Measurements from ENCODE around the gene CENPN.

Gene CENPN

DNA sequence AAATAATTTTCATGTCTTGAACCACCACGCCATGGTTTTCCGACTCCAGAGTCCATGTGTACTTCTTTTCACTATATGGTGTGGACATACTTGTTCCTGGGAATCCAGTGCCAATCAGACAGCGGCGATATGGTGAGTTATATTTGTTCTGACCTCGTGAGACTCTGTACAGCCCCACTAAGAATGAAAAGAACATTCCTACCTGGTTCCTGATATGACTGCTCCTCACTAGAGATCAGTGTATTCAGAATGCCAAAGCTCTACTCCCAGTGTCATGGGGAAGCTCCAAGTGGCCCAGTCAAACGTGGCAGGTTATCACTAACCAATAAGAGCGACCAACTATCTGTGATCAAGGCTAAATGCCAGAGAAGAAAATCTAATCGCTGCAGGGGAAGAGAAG is 64.0 kb downstream of the CENPN start:
- H3K4me1 Mint-ChIP-seq (ENCODE audit: low read depth), result no peaks in the 10 kb centered on the region
- H3K27ac Mint-ChIP-seq, result no peak overlapping the region
- H3K4me3 Mint-ChIP-seq, result no peak overlapping the region
- no peaks in the 10 kb centered on the region for H3K27me3 Mint-ChIP-seq
- no peaks in the 10 kb centered on the region for H3K9me3 Mint-ChIP-seq
- H3K36me3 Mint-ChIP-seq (ENCODE audit: low read depth), result no peaks in the 10 kb centered on the region

GRCh38 chr16:81071805-81072204 is 64.8 kb downstream of the CENPN start:
- H3K4me3 Mint-ChIP-seq, result no peak overlapping the region
- no peaks in the 10 kb centered on the region for H3K9me3 Mint-ChIP-seq
- H3K27ac Mint-ChIP-seq, result no peak overlapping the region
- no peaks in the 10 kb centered on the region for H3K36me3 Mint-ChIP-seq (ENCODE audit: low read depth)
- no peaks in the 10 kb centered on the region for H3K27me3 Mint-ChIP-seq
- H3K4me1 Mint-ChIP-seq (ENCODE audit: low read depth), result no peaks in the 10 kb centered on the region

GRCh38 chr16:81073560-81074330 is 66.7 kb downstream of the CENPN start:
- Mint-ChIP-seq H3K4me1 (ENCODE audit: low read depth) (no peaks in the 10 kb centered on the region), H3K4me3 (no peak overlapping the region), H3K27ac (no peak overlapping the region), H3K27me3 (no peaks in the 10 kb centered on the region), H3K36me3 (ENCODE audit: low read depth) (no peaks in the 10 kb centered on the region), H3K9me3 (no peaks in the 10 kb centered on the region)

- Mint-ChIP-seq H3K4me1 (ENCODE audit: low read depth) (no peaks in the 10 kb centered on the region), H3K4me3 (no peak overlapping the region), H3K27me3 (no peaks in the 10 kb centered on the region), H3K27ac (no peak overlapping the region), H3K9me3 (no peaks in the 10 kb centered on the region), H3K36me3 (ENCODE audit: low read depth) (no peaks in the 10 kb centered on the region)
Measured at GRCh38 chr16:81076566-81077075, 69.6 kb downstream of the CENPN start.

DNA sequence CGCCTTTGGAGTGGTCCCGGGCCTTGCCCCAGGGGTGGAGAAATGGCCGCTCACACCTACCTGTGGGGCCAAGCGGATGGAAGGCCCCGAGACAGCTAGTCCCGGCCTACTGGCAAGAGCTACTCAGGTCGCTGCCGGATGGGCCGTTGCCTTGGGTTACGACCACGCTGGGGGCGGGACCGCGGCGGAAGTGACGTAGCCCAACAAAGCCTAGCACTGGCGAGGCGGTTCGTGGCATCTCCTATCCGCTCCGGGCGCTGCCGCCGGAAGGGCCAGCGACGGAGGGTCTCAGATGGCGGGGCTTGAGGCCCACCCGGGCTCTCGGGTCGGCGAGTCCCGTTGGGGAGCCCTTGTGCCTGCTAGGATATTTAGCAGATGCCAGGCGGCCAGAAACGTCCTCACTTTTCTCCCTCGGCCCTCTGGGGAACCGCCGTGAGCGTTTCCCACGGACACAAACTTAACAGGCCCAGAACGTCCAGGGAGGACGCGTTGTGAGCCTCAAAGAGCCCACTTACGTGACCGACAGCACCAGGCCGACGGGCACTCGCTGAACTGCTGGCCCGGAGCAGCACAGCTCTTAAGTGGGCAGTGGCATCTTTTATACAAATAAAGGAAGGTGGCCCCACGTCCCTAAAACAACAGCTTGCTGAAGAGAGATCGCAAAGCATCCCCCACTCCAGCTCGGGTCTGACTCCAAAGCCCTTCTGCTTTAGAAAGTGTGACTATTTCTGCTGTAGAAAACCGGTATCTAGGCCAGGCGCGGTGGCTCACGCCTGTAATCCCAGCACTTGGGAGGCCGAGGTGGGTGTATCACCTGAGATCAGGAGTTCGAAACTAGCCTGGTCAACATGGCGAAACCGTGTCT is 70.3 kb downstream of the CENPN start, which contains the start of gene C16orf46:
C16orf46 (minus strand) TSS at position 163 of the 865 bp plus-strand sequence. CDS start 13,283 bp downstream, outside the sequence.
- Mint-ChIP-seq H3K27me3 (no peaks in the 10 kb centered on the region), H3K4me1 (ENCODE audit: low read depth) (no peaks in the 10 kb centered on the region), H3K4me3 (peak within 1 kb of the TSS; percentile 37), H3K27ac (peak within 1 kb of the TSS; percentile 71), H3K9me3 (no peaks in the 10 kb centered on the region), H3K36me3 (ENCODE audit: low read depth) (no peaks in the 10 kb centered on the region)

DNA sequence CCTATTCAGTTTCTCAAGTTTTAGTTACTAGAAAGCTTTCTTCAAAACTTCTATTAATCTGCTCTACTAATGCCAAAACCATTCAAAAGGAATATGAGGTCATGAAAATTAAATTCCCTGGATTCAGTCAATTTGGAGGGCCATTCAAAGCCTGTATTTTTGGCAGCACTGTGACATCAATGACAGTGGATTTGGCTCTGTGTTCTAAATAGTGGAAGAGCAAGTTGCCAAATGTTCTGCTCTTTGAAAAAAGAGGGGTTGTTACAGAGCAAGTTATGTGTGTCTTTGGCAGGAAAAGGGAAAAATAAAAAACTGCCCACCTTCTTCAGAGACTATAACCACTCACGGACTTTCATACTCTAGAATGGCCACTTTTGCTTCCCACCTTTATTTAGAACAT is 73.2 kb downstream of the CENPN start:
- H3K36me3 Mint-ChIP-seq (ENCODE audit: low read depth), result no peaks in the 10 kb centered on the region
- no peaks in the 10 kb centered on the region for H3K9me3 Mint-ChIP-seq
- H3K4me1 Mint-ChIP-seq (ENCODE audit: low read depth), result no peaks in the 10 kb centered on the region
- H3K27ac Mint-ChIP-seq, result no peak overlapping the region
- no peaks in the 10 kb centered on the region for H3K27me3 Mint-ChIP-seq
- H3K4me3 Mint-ChIP-seq, result no peak overlapping the region

DNA sequence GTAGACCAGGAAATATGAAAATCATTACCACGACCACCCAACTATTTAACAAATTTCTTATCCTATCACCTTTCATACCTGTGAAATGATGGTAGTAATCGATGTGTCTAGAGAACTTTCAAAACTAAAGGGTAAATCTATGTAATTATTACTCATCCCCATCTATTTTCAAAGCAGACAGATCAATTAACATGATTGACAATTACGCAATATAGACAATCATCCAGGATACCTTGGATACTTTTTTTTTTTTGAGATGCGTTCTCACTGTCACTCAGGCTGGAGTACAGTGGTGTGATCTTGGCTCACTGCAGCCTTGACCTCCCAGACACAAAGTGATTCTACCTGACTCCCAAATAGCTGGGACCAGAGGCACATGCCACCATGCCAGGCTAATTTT is 74.0 kb downstream of the CENPN start:
- Mint-ChIP-seq H3K27ac (no peak overlapping the region), H3K4me1 (ENCODE audit: low read depth) (no peaks in the 10 kb centered on the region), H3K9me3 (no peaks in the 10 kb centered on the region), H3K36me3 (ENCODE audit: low read depth) (no peaks in the 10 kb centered on the region), H3K4me3 (no peak overlapping the region), H3K27me3 (no peaks in the 10 kb centered on the region)
